AG09319 (cell line): ENCODE data around the gene ACBD5.
"Not testable (repeated sequence)": the region's sequence is repeated elsewhere in the genome, so short reads cannot be mapped to it uniquely, and the experiment has no call there.

Experiments
- DNase-seq: peaks from one replicate; pipeline ENCODE4 v3.0.0-alpha.2; 2010; ENCODE audit warnings: low read depth; ENCODE audit errors: extremely low read depth
- CTCF ChIP-seq: IDR thresholded peaks from 2 replicates; pipeline ENCODE4 v1.5.1; 2011; ENCODE audit warnings: low read depth, mild to moderate bottlenecking, inconsistent platforms, low read length, moderate library complexity

ACBD5 gene

GRCh38 chr10:27240212-27241009 lies at the start of gene ACBD5:
Gene ACBD5 (minus strand): TSS chr10:27240797. CDS start chr10:27240688, 109 bp downstream.
- peak; percentile 82 for DNase-seq
- no peak for TF ChIP-seq CTCF

- peak; percentile 23 for TF ChIP-seq CTCF
- DNase-seq: no peak
These were observed 44.5 kb upstream of the ACBD5 start for GRCh38 chr10:27285093-27285492.

- no peak for DNase-seq
- TF ChIP-seq CTCF: no peak
These were observed 36.0 kb upstream of the ACBD5 start for GRCh38 chr10:27276581-27276980.

- DNase-seq: not testable (repeated sequence)
These were observed 25.4 kb upstream of the ACBD5 start for GRCh38 chr10:27266025-27266424.

GRCh38 chr10:27262788-27263187 lies 22.2 kb upstream of the ACBD5 start:
- DNase-seq: not testable (repeated sequence)

- DNase-seq: no peak
- TF ChIP-seq CTCF: no peak
These were observed 18.5 kb upstream of the ACBD5 start for GRCh38 chr10:27258838-27259812.

- no peak for DNase-seq
- no peak for TF ChIP-seq CTCF
These were observed 17.9 kb upstream of the ACBD5 start for GRCh38 chr10:27258492-27258837.
